GM18520 (cell line): ENCODE measurements around the gene PARPBP.
"Not testable (repeated sequence)": the region's sequence is repeated elsewhere in the genome, so short reads cannot be mapped to it uniquely, and the experiment has no call there.

Source experiments
- ATAC-seq: cut with Tn5 transposase; IDR thresholded peaks from one replicate; pipeline ENCODE4 v1.9.1; 2021; ENCODE audit not compliant: unreplicated experiment

The PARPBP gene

GRCh38 chr12:102119674-102120563 is at the start of gene PARPBP, which contains the start of gene NUP37:
TSS of gene PARPBP (plus strand) at chr12:102120183. CDS start at chr12:102123889, 3,706 bp downstream.
TSS of gene NUP37 (minus strand) at chr12:102120114. CDS start at chr12:102118518, 1,596 bp downstream.
- ATAC-seq, result peak; percentile 89

GRCh38 chr12:102072092-102072491 is 47.9 kb upstream of the PARPBP start:
- not testable (repeated sequence) for ATAC-seq

- ATAC-seq, result no peak
These were observed 39.1 kb upstream of the PARPBP start for GRCh38 chr12:102080842-102081241.

GRCh38 chr12:102089228-102089835 is 30.7 kb upstream of the PARPBP start:
- not testable (repeated sequence) for ATAC-seq

GRCh38 chr12:102093319-102093718 is 26.7 kb upstream of the PARPBP start:
- no peak for ATAC-seq

GRCh38 chr12:102095677-102096263 is 24.2 kb upstream of the PARPBP start:
- ATAC-seq, result no peak

- ATAC-seq, result no peak
These were observed 23.1 kb upstream of the PARPBP start for GRCh38 chr12:102096855-102097254.

- no peak for ATAC-seq
These were observed 13.1 kb upstream of the PARPBP start for GRCh38 chr12:102106905-102107304.

GRCh38 chr12:102107970-102108369 is 12.0 kb upstream of the PARPBP start:
- no peak for ATAC-seq

GRCh38 chr12:102110782-102111181 is 9.2 kb upstream of the PARPBP start:
- ATAC-seq, result no peak

- ATAC-seq, result no peak
These were observed 5.8 kb upstream of the PARPBP start for GRCh38 chr12:102114212-102114611.

GRCh38 chr12:102116392-102116791 is 3.6 kb upstream of the PARPBP start:
- no peak for ATAC-seq

- no peak for ATAC-seq
These were observed 1.1 kb upstream of the PARPBP start for GRCh38 chr12:102118874-102119273.

- peak; percentile 3 for ATAC-seq
These were observed 536 bp downstream of the PARPBP start for GRCh38 chr12:102120564-102120873.

GRCh38 chr12:102120886-102121285 is 903 bp downstream of the PARPBP start:
- ATAC-seq, result no peak

GRCh38 chr12:102121328-102121727 is 1.3 kb downstream of the PARPBP start:
- not testable (repeated sequence) for ATAC-seq

- ATAC-seq, result not testable (repeated sequence)
These were observed 10.7 kb downstream of the PARPBP start for GRCh38 chr12:102130720-102131119.

- ATAC-seq, result not testable (repeated sequence)
These were observed 11.5 kb downstream of the PARPBP start for GRCh38 chr12:102131442-102131841.

- ATAC-seq, result not testable (repeated sequence)
These were observed 17.6 kb downstream of the PARPBP start for GRCh38 chr12:102137619-102138018.

GRCh38 chr12:102142866-102143373 is 22.9 kb downstream of the PARPBP start:
- not testable (repeated sequence) for ATAC-seq

- no peak for ATAC-seq
These were observed 24.2 kb downstream of the PARPBP start for GRCh38 chr12:102144221-102144620.
